AML-193 (cell line): ENCODE data around the gene PTBP3.
"Not testable (repeated sequence)": the region's sequence is repeated elsewhere in the genome, so short reads cannot be mapped to it uniquely, and the experiment has no call there.

Source experiments
- DNase-seq, 2 experiments: peaks; one replicate each; lab custom pipeline; 2025; lab: John Stamatoyannopoulos, UW

The PTBP3 gene

GRCh38 chr9:112200711-112201110, 132.7 kb downstream of the PTBP3 start:
- DNase-seq, result no peak

- DNase-seq, result no peak
Measured at GRCh38 chr9:112198646-112199045, 134.8 kb downstream of the PTBP3 start.

DNA sequence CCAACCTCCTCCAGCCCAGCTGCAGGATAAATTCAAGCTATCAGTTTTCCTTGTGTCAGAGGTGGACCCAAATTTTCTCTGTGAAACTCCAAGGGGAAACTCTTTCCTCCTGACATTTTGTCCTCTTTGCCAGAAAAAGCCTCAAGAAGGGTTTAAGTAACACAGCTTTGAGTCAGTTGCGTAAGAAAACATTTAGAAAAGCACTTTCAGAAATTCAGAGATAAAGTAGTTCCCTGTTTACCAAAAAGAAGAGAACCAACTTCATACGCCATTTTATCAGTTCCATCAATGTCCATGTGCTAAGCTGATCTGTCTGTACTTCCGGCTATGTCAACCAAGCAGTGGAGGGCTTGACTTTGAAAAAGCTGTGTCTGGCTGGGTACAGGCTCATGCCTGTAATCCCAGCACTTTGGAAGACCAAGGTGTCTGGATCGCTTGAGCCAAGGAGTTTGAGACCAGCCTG, 138.4 kb downstream of the PTBP3 start:
- peak; percentile 4 to 19 for DNase-seq

- DNase-seq, result no peak
Measured at GRCh38 chr9:112193572-112194288, 139.7 kb downstream of the PTBP3 start.

DNA sequence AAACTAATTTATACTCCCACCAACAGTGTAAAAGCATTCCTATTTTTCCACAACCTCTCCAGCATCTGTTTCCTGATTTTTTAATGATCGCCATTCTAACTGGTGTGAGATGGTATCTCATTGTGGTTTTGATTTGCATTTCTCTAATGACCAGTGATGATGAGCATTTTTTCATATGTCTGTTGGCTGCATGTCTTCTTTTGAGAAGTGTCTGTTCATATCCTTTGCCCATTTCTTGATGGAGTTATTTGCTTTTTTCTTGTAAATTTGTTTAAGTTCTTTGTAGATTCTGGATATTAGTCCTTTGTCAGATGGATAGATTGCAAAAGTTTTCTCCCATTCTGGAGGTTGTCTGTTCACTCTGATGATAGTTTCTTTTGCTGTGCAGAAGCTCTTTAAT, 143.1 kb downstream of the PTBP3 start:
- not testable (repeated sequence) for DNase-seq

GRCh38 chr9:112188884-112189283, 144.5 kb downstream of the PTBP3 start:
- DNase-seq, result no peak

GRCh38 chr9:112187404-112187803, 146.0 kb downstream of the PTBP3 start:
- DNase-seq, result no peak

DNA sequence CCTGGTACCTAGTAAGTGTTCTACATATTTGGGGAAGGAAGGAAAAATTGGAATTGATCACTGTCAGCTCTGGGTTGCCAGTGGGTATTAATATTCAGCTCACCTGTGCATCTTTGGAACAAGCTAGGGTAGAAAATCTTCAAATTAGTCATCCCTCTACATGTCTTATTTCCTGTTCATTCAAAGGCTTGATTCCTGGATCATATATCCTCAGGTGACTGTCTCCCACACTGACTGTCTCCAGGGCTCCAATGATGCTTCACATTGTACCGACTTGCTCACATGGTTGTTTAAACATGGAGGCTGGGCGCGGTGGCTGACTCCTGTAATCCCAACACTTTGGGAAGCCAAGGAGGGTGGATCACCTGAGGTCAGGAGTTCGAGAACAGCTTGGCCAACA, 146.7 kb downstream of the PTBP3 start:
- no peak for DNase-seq

GRCh38 chr9:112184946-112185345, 148.5 kb downstream of the PTBP3 start:
- DNase-seq, result no peak

GRCh38 chr9:112184221-112184620, 149.2 kb downstream of the PTBP3 start:
- no peak for DNase-seq

- DNase-seq, result peak; percentile 10 to 32
Measured at GRCh38 chr9:112180387-112180881, 153.0 kb downstream of the PTBP3 start.

- no peak for DNase-seq
Measured at GRCh38 chr9:112179816-112180215, 153.6 kb downstream of the PTBP3 start.

DNA sequence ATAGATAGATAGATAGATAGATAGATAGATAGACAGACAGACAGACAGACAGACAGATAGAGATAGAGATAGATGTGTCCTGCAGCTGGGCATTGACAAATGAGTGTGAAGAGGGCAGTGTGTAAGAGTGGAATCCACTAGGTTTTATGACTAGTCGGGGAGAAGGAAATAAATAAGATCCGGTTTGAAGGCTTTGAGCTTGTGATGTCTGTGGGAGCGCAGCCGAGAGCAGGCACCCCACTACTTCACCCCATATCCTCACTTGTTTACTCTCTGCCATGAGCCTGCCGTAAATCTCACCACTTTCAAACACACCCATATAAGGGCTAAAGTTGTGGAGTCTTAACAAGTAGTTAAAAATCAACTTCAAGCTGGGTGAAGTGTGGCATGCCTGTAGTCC, 156.9 kb downstream of the PTBP3 start:
- no peak for DNase-seq

DNA sequence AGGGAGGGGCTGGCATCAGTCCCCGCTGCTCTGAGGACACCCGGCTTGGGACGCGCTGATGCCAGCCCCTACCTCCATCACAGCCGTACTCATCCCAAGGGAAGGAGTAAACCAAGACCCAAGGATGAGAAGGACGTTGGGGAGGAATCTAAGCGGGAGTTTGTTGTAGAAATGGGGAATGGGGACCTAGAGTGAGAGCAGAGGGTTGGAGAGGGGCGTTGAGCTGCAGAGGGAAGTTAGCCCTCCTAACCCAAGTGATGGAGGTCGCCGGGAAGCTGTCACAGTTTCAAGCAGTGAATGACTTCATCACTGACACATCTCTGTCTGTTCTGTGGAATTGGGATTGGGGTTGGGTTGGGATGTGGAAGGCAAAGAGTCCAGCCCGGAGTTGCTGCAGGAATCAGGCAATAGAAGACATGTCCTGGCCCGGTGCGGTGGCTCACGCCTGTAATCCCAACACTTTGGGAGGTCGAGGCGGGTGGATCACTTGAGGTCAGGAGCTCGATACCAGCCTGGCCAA, 157.6 kb downstream of the PTBP3 start:
- no peak for DNase-seq

DNA sequence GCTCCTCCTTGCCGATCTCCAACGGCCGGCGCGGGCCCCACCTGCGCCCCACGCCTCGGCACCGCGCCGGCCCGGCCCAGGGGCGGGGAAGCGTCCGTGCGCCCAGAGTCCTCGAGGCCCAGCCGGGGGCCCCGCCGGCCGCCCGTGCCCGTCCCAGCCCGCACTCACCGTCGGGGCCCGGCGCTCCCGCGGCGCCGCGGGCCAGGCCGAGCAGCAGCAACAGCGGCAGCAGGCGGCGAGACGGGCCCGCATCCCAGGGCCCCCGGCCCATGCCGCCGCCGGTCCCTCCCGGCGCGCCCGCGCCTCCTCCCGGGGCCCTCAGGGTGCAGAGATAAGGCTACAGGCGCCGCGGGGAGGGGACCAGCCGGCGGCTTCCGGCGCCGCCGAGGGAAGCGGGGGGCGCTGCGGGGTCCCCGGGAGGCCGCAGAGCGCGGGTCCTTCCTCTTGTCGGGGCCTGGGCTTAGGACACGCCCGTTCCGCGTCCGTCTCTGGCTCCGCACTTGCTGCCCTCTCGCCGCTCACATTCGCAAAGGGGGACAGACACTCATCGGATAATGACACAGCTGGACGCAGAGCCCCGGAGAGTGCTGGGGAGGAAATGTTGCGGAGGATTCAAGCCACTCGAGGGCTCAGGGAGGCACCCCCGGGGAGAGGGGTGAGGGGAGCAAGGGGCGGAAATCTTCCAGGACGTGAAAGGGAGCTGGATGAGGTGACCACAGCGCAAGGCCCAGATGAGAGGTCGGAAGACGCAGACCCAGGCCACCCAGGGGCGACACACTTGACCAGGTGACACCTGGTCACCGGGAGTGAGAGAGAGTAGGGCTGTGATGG, 158.2 kb downstream of the PTBP3 start, which contains the start of gene SUSD1:
TSS of gene SUSD1 (minus strand) at position 333 of the 831 bp plus-strand sequence. CDS start at position 271, 62 bp downstream.
- DNase-seq, result no peak

GRCh38 chr9:112174222-112174964, 159.0 kb downstream of the PTBP3 start:
- DNase-seq, result peak; percentile 80 to 84

GRCh38 chr9:112173489-112174221, 159.8 kb downstream of the PTBP3 start:
- no peak for DNase-seq

GRCh38 chr9:112170968-112171367, 162.5 kb downstream of the PTBP3 start:
- DNase-seq, result no peak

DNA sequence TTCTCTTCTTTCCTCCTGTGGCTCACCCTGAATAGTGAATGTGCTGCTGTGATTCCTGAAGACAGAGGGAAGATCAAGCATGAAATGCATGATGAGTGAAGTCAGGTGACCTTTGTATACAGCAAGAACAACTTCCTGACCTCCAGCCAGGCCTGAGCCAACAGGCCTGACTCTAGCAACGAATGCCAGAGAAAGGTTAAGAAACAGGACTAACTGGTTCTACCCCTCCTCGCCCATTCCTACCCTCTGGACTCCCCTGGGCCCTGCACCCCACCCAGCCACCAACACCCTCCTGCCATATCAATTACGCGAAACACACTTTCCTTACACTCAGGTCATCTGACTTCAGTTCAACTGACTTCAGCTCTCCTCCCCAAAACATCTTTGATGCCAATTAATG, 163.2 kb downstream of the PTBP3 start:
- DNase-seq, result no peak

GRCh38 chr9:112169368-112169767, 164.1 kb downstream of the PTBP3 start:
- DNase-seq, result no peak

DNA sequence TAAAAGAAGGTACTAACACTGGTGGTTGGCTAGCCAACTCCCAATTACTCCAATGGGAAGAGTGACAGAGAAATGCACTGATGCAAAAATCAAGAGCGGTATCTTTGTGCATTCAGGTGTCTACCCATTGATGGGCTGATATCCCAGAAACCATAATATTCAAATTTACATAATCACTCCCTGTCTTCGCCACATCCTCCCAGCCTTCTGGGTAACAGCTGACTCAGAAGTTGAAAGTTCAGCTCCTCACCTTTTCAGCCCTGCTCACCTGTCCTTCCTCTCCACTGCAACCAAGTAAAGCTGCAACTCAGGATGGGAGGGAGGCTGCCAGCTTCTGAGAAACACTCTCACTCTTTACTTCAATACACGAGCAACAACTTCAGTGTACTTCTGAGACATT, 165.2 kb downstream of the PTBP3 start:
- no peak for DNase-seq
